Naive thymus-derived CD4-positive, alpha-beta T cell (primary cell): ENCODE measurements around the gene PLIN1. TPM values are rescaled to one million over a fixed set of nuclear protein-coding genes. Genes with fewer than 3 reads are reported as not detected.

ENCODE experiments used
- ATAC-seq: fragments of 150-1000 bp; cut with Tn5 transposase; 2 replicates; pipeline ENCODE4 v1.10.0; 2021; ENCODE audit warnings: mild to moderate bottlenecking, moderate library complexity
- CTCF ChIA-PET: fragments of 350-600 bp; sonication (Branson Sonifier 250); formaldehyde crosslinking; loops from one replicate; lab custom pipeline; 2021; ENCODE audit warnings: antibody characterized with exemption; lab: Charles Lee
- POLR2A ChIA-PET: fragments of 350-600 bp; sonication (Branson Sonifier 250); formaldehyde crosslinking; loops from one replicate; lab custom pipeline; 2021; ENCODE audit warnings: antibody characterized with exemption, inconsistent platforms; lab: Charles Lee
- DNase-seq, 9 donors: peaks; one replicate each; pipeline versions ENCODE4 v3.0.0 to v3.0.0-alpha.2; 2020 to 2022; ENCODE audit warnings: mixed read lengths in 1 of 9
- H3K27ac ChIP-seq: one replicate; pipeline ENCODE4 v1.7.0; 2013; ENCODE audit warnings: mild to moderate bottlenecking, low read depth, low read length, moderate library complexity
- H3K27me3 ChIP-seq, 2 donors: one replicate each; pipeline ENCODE4 v1.7.0; 2013; ENCODE audit warnings: low read length in 2 of 2, mild to moderate bottlenecking in 2 of 2, moderate library complexity in 2 of 2; ENCODE audit not compliant: control insufficient read depth in 2 of 2, insufficient read depth in 2 of 2
- H3K36me3 ChIP-seq, 3 experiments: 1 replicate in 2 of 3; 2 replicates in 1 of 3; pipeline ENCODE4 v1.7.0; 2013; ENCODE audit warnings: low read length in 3 of 3, mild to moderate bottlenecking in 3 of 3, moderate library complexity in 1 of 3; ENCODE audit not compliant: insufficient read depth in 3 of 3, control insufficient read depth in 2 of 3
- H3K4me1 ChIP-seq, 2 donors: one replicate each; pipeline ENCODE4 v1.7.0; 2013; ENCODE audit warnings: low read length in 2 of 2, mild to moderate bottlenecking in 2 of 2, moderate library complexity in 1 of 2; ENCODE audit not compliant: control insufficient read depth in 2 of 2, insufficient read depth in 2 of 2
- H3K4me3 ChIP-seq: 2 replicates; pipeline ENCODE4 v1.7.0; 2013; ENCODE audit warnings: mild to moderate bottlenecking, low read length
- H3K9me3 ChIP-seq, 3 experiments: 1 replicate in 2 of 3; 2 replicates in 1 of 3; pipeline ENCODE4 v1.7.0; 2013; ENCODE audit warnings: low read length in 3 of 3; ENCODE audit not compliant: control insufficient read depth in 2 of 3
- H3K27ac Mint-ChIP-seq, 9 donors: one replicate each; pipeline ENCODE4 v1.8.0; 2020 to 2022; ENCODE audit warnings: mixed read lengths in 9 of 9, mild to moderate bottlenecking in 8 of 9, moderate library complexity in 5 of 9, inconsistent platforms in 2 of 9
- H3K27me3 Mint-ChIP-seq, 5 donors: one replicate each; pipeline ENCODE4 v1.8.0; 2021 to 2022; ENCODE audit warnings: mixed read lengths in 5 of 5, mild to moderate bottlenecking in 1 of 5
- H3K36me3 Mint-ChIP-seq, 5 donors: one replicate each; pipeline ENCODE4 v1.8.0; 2020 to 2022; ENCODE audit warnings: mixed read lengths in 5 of 5, mild to moderate bottlenecking in 3 of 5, inconsistent platforms in 1 of 5
- H3K4me1 Mint-ChIP-seq, 7 donors: one replicate each; pipeline ENCODE4 v1.8.0; 2020 to 2022; ENCODE audit warnings: mixed read lengths in 7 of 7, mild to moderate bottlenecking in 3 of 7, inconsistent platforms in 1 of 7
- H3K4me3 Mint-ChIP-seq, 10 donors: one replicate each; pipeline ENCODE4 v1.8.0; 2020 to 2022; ENCODE audit warnings: mild to moderate bottlenecking in 10 of 10, mixed read lengths in 10 of 10, moderate library complexity in 6 of 10, inconsistent platforms in 2 of 10
- H3K9me3 Mint-ChIP-seq, 11 donors: one replicate each; pipeline ENCODE4 v1.8.0; 2020 to 2022; ENCODE audit warnings: mixed read lengths in 11 of 11, mild to moderate bottlenecking in 4 of 11, inconsistent platforms in 1 of 11, moderate library complexity in 1 of 11
- intact Hi-C, 2 donors: fragments of 100-400 bp; cut with micrococcal nuclease; formaldehyde crosslinking; loops; one replicate each; pipeline ENCODE4 v1.15.1; 2023
- polyA plus RNA-seq, 2 donors: library from polyadenylated mRNA; unstranded; fragments of 300-500 nt; fragmentation: Illumina TruSeq; gene quantifications; one replicate each; pipeline ENCODE4 v1.2.3, GENCODE V29; 2021
- total RNA-seq, 6 experiments: library from RNA in 5 of 6; stranded (reverse) in 5 of 6; gene quantifications; 1 replicate in 5 of 6; 2 replicates in 1 of 6; pipeline ENCODE4 v1.2.3 and lab custom pipeline; 2021 to 2026

Gene PLIN1
- total and polyA plus RNA-seq, 7 experiments from 2014 or later = 0.06 to 1.8 (median 0.23) TPM; not detected in 1

- H3K4me3 Mint-ChIP-seq = no peak overlapping the region
- no peaks in the 10 kb centered on the region for H3K27me3 ChIP-seq
- H3K27ac ChIP-seq = no peak overlapping the region
- peaks cover 0 to 4% (median 0%) of the 10 kb centered on the region in 5 donors for H3K36me3 Mint-ChIP-seq
- peaks cover 0 to 8% (median 4%) of the 10 kb centered on the region in 7 donors for H3K4me1 Mint-ChIP-seq
- no peak for ATAC-seq
- H3K4me3 ChIP-seq = no peak overlapping the region
- DNase-seq = no peak
- H3K27me3 Mint-ChIP-seq = peaks cover 11 to 24% (median 16%) of the 10 kb centered on the region in 5 donors
- POLR2A ChIA-PET = no interaction called here
- CTCF ChIA-PET = no interaction called here
- H3K4me1 ChIP-seq = no peaks in the 10 kb centered on the region
- H3K9me3 ChIP-seq = no peaks in the 10 kb centered on the region
- H3K27ac Mint-ChIP-seq = no peak overlapping the region
- H3K36me3 ChIP-seq = no peaks in the 10 kb centered on the region
- H3K9me3 Mint-ChIP-seq = no peaks in the 10 kb centered on the region
- intact Hi-C loops = no loop called here
Observed at GRCh38 chr15:89669309-89669865, 9.8 kb downstream of the PLIN1 start.

- DNase-seq (no peak), ATAC-seq (no peak)
- CTCF ChIA-PET = interaction anchor here (0.5 kb wide), 1 partner anchor 487 kb away, joined by 3 read pairs; no protein-coding TSS in a partner anchor
- Histone ChIP-seq H3K27me3 (no peaks in the 10 kb centered on the region), H3K9me3 (no peaks in the 10 kb centered on the region), H3K36me3 (no peaks in the 10 kb centered on the region), H3K4me1 (no peaks in the 10 kb centered on the region), H3K4me3 (no peak overlapping the region), H3K27ac (no peak overlapping the region)
- POLR2A ChIA-PET = no interaction called here
- Mint-ChIP-seq H3K9me3 (no peaks in the 10 kb centered on the region), H3K36me3 (peaks cover 0 to 4% (median 0%) of the 10 kb centered on the region in 5 donors), H3K27ac (no peak overlapping the region), H3K27me3 (peaks cover 14 to 28% (median 19%) of the 10 kb centered on the region in 5 donors), H3K4me1 (peaks cover 0 to 5% (median 4%) of the 10 kb centered on the region in 7 donors), H3K4me3 (peak overlapping the region in 1 of 10 donors; percentile 26)
- intact Hi-C loops = no loop called here
Observed at GRCh38 chr15:89668171-89668570, 11.0 kb downstream of the PLIN1 start.

DNA sequence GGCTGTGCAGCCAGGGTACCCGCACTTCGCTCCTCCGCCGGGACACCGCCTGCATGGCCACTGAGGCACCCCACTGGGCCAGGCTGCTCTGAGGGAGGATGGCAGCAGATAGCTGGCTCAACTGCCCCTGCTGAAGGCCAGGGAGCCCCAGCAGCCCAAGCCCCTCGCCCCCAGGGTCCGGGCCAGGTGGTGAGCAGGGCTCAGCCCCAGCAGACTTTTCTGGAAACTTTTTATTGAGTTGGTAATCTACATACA is 11.5 kb downstream of the PLIN1 start:
- ChIA-PET CTCF (no interaction called here), POLR2A (no interaction called here)
- no peaks in the 10 kb centered on the region for H3K36me3 ChIP-seq
- Mint-ChIP-seq H3K27me3 (peaks cover 14 to 32% (median 22%) of the 10 kb centered on the region in 5 donors), H3K4me1 (peaks cover 0 to 5% (median 4%) of the 10 kb centered on the region in 7 donors), H3K4me3 (peak overlapping the region in 1 of 10 donors; percentile 26), H3K36me3 (peaks cover 0 to 4% (median 0%) of the 10 kb centered on the region in 5 donors), H3K27ac (no peak overlapping the region), H3K9me3 (no peaks in the 10 kb centered on the region)
- H3K9me3 ChIP-seq = no peaks in the 10 kb centered on the region
- ATAC-seq (no peak), DNase-seq (no peak)
- H3K27ac ChIP-seq = no peak overlapping the region
- intact Hi-C loops = no loop called here
- no peaks in the 10 kb centered on the region for H3K4me1 ChIP-seq
- H3K4me3 ChIP-seq = no peak overlapping the region
- no peaks in the 10 kb centered on the region for H3K27me3 ChIP-seq

DNA sequence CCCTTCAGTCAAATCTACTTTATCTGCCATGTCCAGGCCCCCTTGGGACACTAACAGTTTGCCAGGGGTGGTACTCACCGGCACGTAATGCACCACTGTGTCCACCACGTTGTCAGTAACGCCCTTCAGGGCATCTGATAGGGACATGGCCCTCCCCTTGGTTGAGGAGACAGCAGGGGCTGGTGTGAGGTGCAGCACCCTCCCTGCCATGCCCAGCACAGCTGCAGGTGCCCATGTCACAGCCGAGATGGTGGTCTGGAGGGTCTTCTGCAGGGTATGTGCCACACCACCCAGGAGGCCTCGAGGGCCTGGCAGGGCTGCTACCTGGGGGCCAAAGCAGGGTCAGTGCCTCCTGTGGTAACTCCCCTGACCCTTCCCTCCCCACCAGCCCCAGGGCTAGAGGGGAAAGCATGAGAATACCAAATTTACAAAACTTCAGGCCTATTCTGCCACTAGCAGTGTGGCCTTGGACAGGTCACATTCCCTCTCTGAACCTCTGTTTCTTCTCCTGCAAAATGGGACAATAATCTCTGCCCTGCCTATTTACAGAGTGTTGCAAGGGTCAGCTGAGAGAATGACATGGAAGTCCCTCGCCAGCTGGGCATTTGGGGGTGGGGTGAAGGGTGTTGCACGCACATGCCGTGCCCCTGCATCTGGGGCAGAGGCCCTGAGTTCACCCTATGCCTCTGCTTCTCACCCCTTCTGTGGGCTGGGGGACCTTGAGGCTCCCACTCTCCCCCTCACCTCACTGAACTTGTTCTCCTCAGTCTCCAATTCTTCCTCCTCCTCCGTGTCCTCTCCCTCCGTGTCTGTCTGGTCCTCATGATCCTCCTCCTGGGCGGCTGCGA is 12.1 kb downstream of the PLIN1 start:
- ATAC-seq (no peak), DNase-seq (no peak)
- ChIA-PET CTCF (no interaction called here), POLR2A (no interaction called here)
- Histone ChIP-seq H3K27me3 (no peaks in the 10 kb centered on the region), H3K4me1 (no peaks in the 10 kb centered on the region), H3K4me3 (no peak overlapping the region), H3K36me3 (no peaks in the 10 kb centered on the region), H3K27ac (no peak overlapping the region), H3K9me3 (no peaks in the 10 kb centered on the region)
- peaks cover 0 to 4% (median 0%) of the 10 kb centered on the region in 5 donors for H3K36me3 Mint-ChIP-seq
- H3K4me1 Mint-ChIP-seq = peaks cover 0 to 5% (median 4%) of the 10 kb centered on the region in 7 donors
- H3K27ac Mint-ChIP-seq = no peak overlapping the region
- no peaks in the 10 kb centered on the region for H3K9me3 Mint-ChIP-seq
- peaks cover 17 to 38% (median 27%) of the 10 kb centered on the region in 5 donors for H3K27me3 Mint-ChIP-seq
- intact Hi-C loops = no loop called here
- peak overlapping the region in 1 of 10 donors; percentile 26 for H3K4me3 Mint-ChIP-seq

DNA sequence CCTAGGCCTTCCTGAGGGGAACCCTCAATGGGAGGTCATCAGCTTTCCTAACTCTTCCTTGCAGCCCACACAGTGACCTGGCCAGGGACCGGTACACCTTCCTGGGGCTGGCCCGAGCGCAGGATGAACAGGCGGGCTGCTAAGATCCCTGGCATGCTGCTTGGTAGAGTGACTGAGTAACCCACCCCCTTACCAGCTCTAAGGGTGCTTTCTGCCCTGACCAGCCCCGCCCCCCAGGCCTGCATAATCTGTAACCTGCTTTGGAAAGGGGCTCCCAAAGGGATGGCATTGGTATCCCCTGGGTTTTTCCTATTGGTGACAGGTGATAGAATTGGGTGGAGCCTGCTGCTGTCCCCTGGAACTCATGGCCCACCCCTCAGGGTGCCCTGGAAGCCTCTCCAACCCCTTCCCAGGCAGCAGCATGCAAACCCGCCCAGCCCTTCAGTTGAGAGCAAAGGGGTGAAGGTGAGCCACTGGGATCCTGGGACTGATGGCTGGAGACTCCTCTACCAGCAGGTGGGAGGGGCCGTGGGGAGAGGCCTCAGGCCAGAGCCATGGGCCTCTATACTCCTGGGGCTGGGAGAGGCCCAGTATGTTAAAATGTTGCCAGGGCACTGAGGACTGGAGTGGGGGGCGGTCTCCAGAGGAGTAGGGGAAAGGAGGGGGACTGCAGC is 12.8 kb downstream of the PLIN1 start:
- Mint-ChIP-seq H3K4me3 (peak overlapping the region in 2 of 10 donors; percentile 19 to 35), H3K27ac (no peak overlapping the region), H3K27me3 (peaks cover 18 to 39% (median 29%) of the 10 kb centered on the region in 5 donors), H3K4me1 (peaks cover 0 to 5% (median 4%) of the 10 kb centered on the region in 7 donors), H3K9me3 (no peaks in the 10 kb centered on the region), H3K36me3 (peaks cover 0 to 4% (median 0%) of the 10 kb centered on the region in 5 donors)
- H3K36me3 ChIP-seq = no peaks in the 10 kb centered on the region
- CTCF ChIA-PET = no interaction called here
- intact Hi-C loops = no loop called here
- POLR2A ChIA-PET = no interaction called here
- DNase-seq (no peak), ATAC-seq (no peak)
- no peaks in the 10 kb centered on the region for H3K4me1 ChIP-seq
- no peaks in the 10 kb centered on the region for H3K9me3 ChIP-seq
- H3K27me3 ChIP-seq = no peaks in the 10 kb centered on the region
- no peak overlapping the region for H3K27ac ChIP-seq
- no peak overlapping the region for H3K4me3 ChIP-seq

DNA sequence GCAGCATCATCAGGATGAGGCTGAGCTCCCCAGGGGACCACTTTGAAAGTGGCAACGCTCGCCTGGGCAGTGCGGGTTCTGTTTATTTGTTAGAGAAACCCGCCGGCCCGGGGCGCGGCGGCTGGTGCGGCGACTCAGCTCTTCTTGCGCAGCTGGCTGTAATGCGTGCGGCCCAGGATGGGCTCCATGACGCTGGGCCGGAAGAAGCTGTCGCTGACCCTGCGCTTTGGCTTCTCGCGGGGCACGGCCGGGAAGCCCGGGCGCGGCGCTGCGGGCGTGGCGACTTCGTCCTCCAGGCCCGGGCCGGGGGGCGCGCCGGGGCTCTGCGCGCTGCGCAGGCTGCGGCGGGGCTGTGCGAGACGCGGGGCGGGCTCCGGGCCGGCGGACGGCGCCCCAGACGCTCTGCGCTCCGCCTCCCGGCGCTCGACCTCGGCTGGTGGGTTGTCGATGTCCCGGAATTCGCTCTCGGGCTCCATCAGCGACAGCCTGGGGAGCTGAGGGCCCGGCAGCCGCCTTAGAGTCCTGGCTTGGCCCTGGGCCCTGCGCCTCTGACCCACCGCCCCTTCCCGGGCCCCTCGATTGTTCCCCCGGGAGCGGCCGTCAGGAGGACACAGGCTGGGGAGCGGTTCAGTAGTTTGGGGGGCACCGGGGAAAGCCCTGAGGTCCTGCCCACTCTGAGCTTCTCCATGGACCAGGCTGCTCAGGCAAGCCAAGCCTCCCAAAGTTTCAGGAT is 13.6 kb downstream of the PLIN1 start:
- Histone ChIP-seq H3K4me1 (no peaks in the 10 kb centered on the region), H3K36me3 (no peaks in the 10 kb centered on the region), H3K27ac (no peak overlapping the region), H3K4me3 (no peak overlapping the region), H3K27me3 (no peaks in the 10 kb centered on the region), H3K9me3 (no peaks in the 10 kb centered on the region)
- H3K27ac Mint-ChIP-seq = no peak overlapping the region
- ChIA-PET POLR2A (no interaction called here), CTCF (no interaction called here)
- ATAC-seq (peak; percentile 31), DNase-seq (peak in 1 of 9 donors; percentile 34)
- peaks cover 0 to 4% (median 0%) of the 10 kb centered on the region in 5 donors for H3K36me3 Mint-ChIP-seq
- H3K4me1 Mint-ChIP-seq = peaks cover 0 to 5% (median 3%) of the 10 kb centered on the region in 7 donors
- no peaks in the 10 kb centered on the region for H3K9me3 Mint-ChIP-seq
- peaks cover 18 to 40% (median 36%) of the 10 kb centered on the region in 5 donors for H3K27me3 Mint-ChIP-seq
- H3K4me3 Mint-ChIP-seq = peak overlapping the region in 2 of 10 donors; percentile 19 to 35
- intact Hi-C loops = no loop called here
